Spleen (tissue), 7 donors: ENCODE results near the gene TRIP6.
A peak's percentile ranks its signal among the peaks of the same experiment; 100 is the strongest.

Source experiments
- POLR2AphosphoS5 ChIP-seq, 3 donors: sonication (generic); formaldehyde crosslinking; IDR thresholded peaks; one replicate each; pipeline ENCODE4 v1.5.1; 2017; ENCODE audit warnings: antibody characterized with exemption in 3 of 3
- TF ChIP-seq, protein P1 (sequence below), 11 experiments: fragments of 200-600 bp in 7 of 11; fragments of 450-650 bp in 4 of 11; sonication (generic) in 4 of 11; IDR thresholded peaks in 8 of 11; conservative IDR thresholded peaks in 3 of 11; 1 replicate in 7 of 11; 2 replicates in 4 of 11; pipeline versions ENCODE4 v1.4.0 to v1.8.0; 2016 to 2021; ENCODE audit warnings: antibody characterized with exemption in 11 of 11, inconsistent platforms in 4 of 11, mild to moderate bottlenecking in 1 of 11
- donor health status: DM: no; HTN: no; CAD: no; lungs with moderate emphysema.
- donor health status: DM: no; HTN: no; CAD: no.
- donor health status: DM: no; HTN: no; CAD: no.

DNA sequence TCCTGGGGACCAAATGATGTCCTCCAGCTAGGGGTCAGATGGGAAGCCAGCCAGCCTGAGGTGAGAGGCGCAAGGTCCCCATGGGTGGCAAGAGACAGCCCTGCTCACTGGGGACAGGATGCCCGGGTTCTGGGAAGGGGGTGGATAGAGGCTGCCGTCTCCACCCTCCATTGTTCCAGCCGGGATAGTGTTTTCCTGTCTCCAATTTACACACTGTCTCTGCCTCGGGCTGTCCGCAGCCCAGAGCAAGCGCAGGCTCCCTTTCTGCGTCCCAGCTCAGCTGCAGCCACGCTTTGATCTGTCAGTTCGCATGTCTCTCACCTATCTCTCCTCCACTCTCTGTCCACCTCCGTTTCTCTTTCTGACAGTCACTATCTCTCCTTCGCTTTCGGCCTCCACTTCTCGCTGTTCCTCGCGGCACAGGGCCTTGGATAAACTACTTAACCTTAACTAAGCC is 41.9 kb upstream of the TRIP6 start:
- TF ChIP-seq, protein P1, sequence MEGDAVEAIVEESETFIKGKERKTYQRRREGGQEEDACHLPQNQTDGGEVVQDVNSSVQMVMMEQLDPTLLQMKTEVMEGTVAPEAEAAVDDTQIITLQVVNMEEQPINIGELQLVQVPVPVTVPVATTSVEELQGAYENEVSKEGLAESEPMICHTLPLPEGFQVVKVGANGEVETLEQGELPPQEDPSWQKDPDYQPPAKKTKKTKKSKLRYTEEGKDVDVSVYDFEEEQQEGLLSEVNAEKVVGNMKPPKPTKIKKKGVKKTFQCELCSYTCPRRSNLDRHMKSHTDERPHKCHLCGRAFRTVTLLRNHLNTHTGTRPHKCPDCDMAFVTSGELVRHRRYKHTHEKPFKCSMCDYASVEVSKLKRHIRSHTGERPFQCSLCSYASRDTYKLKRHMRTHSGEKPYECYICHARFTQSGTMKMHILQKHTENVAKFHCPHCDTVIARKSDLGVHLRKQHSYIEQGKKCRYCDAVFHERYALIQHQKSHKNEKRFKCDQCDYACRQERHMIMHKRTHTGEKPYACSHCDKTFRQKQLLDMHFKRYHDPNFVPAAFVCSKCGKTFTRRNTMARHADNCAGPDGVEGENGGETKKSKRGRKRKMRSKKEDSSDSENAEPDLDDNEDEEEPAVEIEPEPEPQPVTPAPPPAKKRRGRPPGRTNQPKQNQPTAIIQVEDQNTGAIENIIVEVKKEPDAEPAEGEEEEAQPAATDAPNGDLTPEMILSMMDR (IDR thresholded peaks at IDR 0.05 in 8 of 11, conservative IDR thresholded peaks at IDR 0.05 in 3 of 11), result no peak
- TF ChIP-seq POLR2AphosphoS5 (IDR thresholded peaks at IDR 0.05), result peak; percentile 64 to 83 (median 73)
